NCI-H1048 (cell line): ENCODE data around the gene SDR42E1.
"Not testable (repeated sequence)": the region's sequence is repeated elsewhere in the genome, so short reads cannot be mapped to it uniquely, and the experiment has no call there.

Experiments
- DNase-seq: peaks from one replicate; lab custom pipeline; 2025; lab: John Stamatoyannopoulos, UW

Gene SDR42E1

DNA sequence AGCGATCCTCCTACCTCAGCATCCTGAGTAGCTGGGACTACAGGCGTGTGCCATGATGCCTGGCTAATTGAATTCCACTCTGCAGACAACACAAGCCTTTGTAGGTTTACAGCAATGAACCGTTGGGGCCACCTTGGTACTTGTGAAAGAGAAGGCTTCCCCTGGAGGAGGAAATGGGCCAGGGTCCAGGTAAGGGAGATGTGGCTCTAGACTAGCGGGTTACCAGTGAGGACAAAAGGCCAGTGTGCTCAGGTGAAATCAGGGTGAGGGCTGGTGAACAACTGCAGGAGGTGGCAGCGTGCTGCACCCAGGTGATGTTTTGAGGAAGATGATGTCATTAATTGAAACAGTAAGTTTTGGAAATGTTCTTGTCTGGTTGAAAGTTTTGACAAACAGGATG is 6.7 kb downstream of the SDR42E1 start:
- DNase-seq: no peak

DNA sequence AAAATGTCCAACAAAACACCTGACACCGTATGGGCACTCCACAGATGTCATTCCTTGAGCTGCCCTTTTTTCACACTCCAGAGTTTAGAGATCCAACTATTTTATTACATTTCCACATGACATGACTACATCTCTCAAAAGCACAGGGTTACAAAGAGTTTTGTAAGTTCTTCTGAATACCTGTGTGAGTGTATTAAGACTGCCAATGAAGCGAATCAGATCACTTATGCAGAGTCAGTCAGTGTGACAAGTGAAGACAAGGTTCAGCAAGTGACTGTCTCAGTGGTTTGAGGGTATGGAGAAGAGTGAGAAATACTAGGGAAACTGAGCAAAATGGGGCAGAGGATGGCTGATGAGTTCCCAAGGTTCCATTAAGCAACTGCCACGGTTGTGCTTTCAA is 8.4 kb downstream of the SDR42E1 start:
- DNase-seq: no peak

DNA sequence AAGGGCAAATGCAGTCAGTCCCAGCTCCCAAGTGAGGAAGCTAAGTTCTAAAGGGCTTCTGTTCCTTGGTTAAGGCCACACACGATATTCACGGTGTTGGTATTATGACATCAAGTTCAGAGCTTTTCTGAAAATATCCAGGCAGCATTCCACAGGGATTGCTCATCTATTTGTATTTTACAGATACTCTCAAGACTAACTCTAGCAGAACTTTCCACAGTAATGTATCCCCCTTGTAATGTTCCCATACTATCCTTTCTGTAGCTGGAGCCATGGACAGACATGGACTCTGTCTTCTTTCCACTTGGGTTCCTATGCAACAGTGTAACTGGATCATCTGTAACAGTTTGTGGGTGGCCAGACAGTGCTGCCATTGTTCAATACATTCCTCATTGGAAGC is 13.5 kb downstream of the SDR42E1 start:
- DNase-seq: no peak

DNA sequence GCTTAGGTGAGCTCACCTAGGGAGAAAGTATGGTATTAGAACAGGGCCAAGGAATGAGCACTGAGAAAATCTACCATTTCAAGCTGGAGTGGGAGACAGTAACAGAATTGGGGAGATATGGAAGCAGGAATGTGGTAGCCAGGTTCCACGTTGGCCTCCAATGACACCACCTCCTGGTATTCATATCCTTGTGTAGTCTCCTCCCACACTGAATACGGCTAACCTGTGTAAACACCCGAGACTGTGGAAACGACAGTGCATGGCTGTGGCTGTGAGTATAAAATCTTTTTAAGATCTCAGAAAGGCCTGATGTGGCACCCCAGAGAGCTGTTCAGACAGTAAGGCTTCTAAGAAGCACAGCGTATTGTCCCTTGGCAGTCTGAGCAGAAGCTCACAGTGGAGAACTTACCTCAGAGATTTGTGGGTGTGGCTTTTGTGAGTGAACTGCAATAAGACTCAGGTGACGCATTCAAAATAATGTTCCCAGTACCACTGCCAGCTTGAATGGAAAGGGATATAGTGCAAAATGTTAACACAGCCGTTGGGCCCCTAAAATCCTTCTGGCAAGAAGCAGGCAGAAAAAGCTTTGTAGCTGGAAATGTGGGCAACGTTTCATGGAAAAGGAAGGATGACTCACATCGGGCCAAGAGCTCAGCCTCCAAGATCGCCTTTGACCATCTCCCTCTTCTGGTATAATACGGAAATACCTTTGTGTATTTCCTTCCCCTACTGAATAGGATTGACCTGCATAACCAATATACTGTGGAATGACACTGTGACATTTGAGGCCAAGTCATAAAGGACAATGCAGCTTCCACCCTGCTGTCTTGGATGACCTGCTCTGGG is 14.4 kb downstream of the SDR42E1 start:
- DNase-seq: no peak

DNA sequence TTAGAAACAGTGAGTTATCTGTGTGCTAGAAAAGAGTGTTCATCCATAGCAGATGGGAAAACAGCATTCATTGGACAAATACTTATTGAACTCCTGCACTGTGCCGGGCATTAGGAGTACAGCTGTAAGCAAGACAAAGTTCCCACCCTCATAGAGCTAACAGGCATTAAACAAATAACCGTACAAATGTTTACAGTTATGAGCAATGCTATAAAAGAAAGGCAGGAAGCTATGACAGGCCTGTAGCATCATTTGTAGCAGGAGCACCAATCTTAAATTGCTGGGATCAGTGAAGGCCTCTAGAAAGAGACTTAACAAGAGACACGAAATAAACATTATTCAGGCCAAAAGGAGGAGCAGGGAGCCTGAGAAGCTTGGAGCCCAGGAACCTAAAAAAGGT is 15.6 kb downstream of the SDR42E1 start:
- no peak for DNase-seq

DNA sequence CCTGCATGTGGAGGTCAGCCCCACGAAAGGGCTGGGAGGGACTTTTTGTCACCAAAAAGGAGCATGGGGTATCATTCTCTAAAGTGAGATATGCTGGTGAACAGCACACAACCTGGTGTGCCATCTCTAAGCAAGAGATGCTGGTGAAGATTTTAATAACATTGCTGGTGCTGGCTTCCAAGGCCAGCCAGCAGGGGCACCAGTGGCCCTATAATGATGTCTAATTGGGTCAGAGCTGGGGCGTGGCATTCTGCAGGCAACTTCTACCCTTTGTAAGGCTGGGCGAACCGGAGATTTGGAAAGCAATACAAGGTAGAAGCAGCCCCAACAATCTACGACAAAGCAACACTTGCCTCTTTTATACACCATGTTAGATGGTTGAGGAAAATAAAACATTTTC is 16.8 kb downstream of the SDR42E1 start:
- no peak for DNase-seq

DNA sequence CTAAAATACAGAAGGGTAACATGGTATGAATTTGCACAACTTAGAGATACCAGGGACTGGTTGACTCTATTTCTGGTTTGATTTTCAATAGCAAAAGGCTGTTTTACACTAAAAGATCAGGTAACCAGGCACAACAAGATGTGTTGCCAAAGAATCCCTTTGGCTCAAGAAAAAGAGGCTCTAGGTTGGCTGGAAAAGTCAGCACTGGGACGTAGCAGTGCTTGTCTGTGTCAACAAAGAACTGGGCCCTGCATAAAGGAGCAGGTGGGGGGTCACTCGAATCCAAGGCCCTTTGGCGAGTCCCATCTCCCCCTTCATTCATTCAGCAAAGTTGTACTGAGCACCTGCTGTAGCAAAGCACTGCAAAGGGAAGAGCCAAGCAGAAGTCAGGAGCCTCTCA is 18.4 kb downstream of the SDR42E1 start:
- no peak for DNase-seq

DNA sequence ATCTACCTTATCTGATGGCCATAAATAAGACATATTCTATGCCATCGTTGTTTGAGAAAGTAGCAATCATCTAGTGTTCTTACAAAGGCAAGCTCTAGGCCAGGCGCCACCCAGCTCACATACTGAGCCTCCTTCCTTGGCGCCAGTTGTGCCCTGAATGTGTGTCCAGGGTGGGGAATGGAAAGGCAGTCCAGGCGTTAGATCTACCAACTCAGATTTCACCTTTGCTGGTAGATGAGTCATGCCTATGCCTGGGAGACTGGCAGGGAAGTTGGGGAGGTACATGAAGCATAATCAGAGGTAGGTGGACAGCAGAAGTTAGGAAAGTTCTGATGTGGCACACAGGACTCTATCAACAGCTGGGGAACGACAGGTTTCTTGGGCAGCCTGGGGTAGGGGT is 23.6 kb downstream of the SDR42E1 start:
- DNase-seq: no peak

DNA sequence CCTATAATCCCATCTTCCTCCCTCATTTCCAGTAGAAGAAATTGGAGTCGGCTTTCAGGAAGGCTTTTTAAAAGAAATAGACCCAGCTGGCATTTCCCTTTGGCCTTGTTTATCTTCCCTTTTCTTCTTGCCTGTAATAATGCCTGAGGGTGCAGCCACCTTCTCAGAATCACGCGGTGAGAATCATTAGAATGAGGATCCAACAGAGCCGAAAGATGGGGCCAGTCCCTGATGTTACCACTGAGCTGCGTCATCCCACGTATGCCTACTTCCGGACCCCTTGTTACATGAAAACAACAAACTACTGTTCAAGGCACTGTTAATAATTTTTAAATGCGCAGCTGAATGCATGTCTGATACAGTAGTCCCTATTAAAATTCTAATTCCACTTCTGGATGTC is 24.1 kb downstream of the SDR42E1 start:
- no peak for DNase-seq

DNA sequence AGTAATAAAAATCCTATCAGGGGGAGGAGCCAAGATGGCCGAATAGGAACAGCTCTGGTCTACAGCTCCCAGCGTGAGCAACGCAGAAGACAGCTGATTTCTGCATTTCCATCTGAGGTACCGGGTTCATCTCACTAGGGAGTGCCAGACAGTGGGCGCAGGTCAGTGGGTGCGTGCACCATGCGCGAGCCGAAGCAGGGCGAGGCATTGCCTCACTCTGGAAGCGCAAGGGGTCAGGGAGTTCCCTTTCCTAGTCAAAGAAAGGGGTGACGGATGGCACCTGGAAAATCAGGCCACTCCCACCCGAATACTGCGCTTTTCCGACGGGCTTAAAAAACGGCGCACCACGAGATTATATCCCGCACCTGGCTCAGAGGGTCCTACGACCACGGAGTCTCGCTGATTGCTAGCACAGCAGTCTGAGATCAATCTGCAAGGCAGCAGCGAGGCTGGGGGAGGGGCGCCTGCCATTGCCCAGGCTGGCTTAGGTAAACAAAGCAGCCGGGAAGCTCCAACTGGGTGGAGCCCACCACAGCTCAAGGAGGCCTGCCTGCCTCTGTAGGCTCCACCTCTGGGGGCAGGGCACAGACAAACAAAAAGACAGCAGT is 33.8 kb downstream of the SDR42E1 start:
- DNase-seq: not testable (repeated sequence)

DNA sequence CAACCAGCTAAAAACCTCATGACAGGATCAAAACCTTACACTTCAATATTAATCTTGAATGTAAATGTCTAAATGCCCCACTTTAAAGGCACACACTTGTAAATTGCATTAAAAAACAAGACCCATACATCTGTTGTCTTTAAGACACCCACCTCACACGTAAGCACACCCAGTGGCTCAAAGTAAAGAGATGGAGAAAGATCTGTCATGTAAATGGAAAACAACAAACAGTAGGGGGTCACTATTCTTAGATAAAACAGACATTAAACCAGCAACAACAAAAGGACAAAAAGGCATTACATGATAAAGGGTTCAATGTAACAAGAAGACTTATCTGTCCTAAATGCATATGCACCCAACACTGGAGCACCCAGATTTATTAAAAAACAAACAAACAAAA is 35.6 kb downstream of the SDR42E1 start:
- no peak for DNase-seq

DNA sequence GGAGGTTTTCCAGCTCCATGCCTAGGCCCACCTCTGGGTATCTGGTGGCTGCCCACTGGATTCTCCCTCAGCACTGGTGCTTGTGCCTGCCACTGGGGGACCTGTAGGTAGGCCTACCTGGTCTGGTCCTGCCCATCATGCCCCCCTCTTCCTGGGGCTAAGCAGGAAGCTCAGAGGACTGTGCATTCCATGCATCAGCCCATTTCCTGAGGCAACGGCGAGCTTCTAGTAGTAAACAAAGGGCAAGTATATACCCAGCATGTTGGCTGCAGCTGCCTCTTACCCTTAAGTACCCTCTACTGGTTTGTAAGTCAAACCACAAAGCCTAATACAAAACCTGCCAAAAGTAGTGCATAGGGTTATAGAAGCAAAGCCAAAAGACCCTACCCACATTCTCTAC is 37.5 kb downstream of the SDR42E1 start:
- DNase-seq: no peak

DNA sequence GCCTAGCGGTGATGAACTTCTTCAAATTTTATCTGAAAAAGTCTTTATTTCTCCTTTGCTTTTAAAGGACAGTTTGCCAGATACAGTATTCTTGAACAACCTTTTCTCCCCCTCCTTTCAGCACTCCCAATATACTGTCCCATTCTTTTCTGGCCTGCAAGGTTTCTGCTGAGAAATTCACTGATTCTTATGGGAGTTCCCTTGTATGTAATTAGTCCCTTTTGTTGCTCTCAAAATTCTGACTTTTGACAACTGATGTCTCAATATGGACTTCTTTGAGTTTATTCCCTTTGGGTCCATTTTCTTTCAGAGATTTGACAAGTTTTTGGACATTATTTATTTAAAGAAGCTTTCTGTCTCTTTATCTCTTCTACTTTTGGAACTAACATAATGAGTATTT is 39.4 kb downstream of the SDR42E1 start:
- no peak for DNase-seq

DNA sequence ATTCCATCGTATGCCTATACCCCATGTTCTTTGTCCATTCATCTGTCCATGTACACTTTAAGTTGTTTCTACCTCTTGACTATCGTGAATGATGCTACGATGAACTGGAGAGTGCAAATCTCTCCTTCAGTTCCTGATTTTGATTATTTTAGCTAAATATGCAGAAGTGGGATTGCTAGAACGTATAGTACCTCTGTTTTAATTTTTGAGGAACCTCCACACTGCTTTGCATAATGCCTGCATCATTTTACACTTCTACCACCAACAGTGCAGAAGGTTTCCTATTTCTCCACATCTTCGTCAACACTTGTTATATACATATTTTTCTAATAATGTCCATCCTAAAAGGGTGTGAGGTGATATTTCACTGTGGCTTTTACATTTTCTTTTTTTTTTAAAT is 43.9 kb downstream of the SDR42E1 start:
- DNase-seq: no peak

DNA sequence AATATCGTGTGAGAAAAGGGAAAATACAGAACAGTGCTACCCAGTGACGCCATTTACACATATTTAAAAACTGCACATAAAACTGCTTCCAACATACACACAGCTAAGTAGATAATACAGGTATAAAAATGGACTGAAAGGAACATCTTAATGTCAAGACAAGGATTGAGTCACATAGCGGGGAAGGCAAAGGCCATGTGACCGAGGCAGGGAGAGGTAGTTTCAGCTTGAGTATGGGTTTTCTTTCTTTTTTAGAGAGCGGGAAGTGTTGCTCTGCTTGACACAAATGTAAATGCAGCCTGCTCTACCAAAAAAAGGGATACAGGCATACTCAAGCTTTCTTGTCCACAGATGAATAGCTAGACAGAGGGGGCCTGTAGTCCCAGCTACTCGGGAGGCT is 46.5 kb downstream of the SDR42E1 start:
- DNase-seq: no peak

DNA sequence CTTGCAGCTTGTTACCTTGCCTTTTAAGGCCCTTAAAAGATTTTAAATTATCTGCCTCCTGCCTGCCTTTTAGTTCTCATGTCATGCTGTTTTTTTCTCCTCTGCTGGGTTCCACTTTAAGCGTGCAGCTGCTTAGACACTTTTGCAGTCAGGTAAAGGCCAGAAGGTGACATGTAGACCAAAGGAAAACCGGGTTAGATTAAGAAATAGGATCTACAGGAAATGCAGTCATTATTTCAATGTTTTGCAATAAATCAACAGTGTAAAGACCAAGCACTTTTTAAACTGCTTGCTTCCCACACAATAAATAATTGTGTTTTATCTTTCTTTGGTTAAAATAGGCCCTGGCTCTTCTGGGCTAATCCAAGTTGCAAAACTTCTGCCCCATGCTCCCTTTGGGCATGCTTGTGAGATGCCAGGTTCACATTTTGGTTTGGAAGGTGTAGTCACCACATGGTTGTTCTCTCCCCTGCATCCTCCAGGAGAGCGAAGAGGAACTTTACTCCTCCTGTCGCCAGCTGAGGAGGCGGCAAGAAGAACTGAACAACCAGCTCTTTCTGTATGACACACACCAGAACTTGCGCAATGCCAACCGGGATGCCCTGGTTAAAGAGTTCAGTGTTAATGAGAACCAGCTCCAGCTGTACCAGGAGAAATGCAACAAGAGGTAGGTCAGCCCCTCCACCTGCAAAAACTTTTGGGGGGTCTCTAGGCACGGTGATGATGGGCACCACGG is 54.9 kb downstream of the SDR42E1 start:
- no peak for DNase-seq

DNA sequence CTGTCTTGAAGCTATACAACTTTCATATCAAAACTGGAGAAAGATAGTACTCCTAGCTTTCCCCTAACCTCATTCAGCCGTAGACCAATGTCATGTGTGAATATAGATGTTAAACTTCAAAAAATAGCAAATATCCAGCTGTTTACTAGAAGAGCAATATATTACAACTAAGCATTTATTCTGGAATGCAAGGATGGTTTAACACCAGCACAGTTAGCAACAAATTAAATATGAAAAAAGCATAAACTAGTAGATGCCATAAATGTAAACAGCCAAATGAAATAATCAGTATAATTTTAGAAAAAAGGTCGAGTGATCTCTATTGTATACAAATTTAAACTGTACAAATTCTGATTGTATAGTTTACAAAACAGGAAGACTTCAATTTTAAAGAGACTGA is 59.7 kb downstream of the SDR42E1 start:
- DNase-seq: no peak

DNA sequence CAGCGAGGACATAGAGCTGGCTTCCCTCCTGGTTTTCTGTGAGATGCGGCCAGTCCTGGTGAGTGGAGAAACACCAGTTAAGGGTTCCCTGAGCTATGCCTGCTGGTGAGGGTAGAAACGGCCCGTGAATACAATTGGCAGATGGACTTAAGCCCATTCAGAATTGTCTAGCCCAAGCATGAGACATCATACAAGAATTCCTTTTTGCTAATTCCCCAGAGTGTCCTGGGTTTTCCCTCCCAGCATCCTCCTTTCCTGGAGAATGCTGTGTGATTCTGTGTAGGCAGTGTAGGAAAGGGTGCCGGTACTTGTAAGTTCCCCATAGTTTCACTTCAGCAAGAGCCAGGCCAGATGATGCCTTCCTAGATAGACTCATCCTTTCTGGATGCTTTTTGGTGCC is 65.1 kb downstream of the SDR42E1 start:
- no peak for DNase-seq

DNA sequence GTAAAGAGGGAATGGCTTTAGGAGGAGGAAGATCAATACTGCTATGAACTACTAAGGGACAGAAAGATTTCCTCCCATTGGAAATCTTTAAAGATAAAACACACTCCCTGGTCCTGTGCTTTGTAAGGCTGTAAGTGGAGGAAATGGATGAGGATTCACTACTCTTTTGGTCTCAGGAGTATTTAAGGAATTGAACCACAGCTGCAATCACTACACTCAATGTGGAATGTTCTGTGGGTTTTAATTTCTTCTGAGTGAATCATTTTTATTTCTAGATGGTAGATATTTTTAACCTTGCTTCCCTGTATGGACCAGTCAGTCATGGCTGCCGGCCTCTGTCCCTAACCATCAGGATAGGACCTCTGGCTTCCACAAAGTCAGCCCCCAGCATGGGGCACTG is 65.6 kb downstream of the SDR42E1 start:
- DNase-seq: no peak

DNA sequence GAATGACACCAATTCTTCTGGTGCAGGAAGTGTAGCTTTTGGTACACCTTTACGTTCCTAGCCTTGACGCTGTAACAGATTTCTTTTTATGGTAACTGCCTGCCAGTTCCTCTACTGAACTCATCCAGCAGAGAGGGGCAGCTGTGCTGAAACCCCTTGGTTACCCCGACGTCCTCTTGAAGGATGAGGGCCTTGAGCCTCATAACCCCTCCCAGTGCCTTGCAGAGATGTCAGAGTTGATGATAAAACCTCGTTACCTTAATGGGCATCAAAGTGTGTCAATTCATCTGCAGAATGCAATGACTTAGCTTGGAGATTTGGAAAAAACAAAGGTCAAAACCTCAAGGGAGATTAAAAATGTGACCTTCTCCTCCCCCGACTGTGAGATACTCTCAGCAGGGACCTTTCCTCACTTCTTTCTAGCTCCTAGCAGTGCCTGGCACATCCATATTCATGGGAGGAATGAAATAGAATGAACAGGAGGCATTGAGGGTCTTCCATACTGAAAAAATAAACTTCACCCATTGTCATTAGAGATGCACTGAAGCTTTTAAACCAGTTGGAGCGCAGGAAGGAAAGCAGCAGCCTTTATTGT is 69.2 kb downstream of the SDR42E1 start:
- no peak for DNase-seq

DNA sequence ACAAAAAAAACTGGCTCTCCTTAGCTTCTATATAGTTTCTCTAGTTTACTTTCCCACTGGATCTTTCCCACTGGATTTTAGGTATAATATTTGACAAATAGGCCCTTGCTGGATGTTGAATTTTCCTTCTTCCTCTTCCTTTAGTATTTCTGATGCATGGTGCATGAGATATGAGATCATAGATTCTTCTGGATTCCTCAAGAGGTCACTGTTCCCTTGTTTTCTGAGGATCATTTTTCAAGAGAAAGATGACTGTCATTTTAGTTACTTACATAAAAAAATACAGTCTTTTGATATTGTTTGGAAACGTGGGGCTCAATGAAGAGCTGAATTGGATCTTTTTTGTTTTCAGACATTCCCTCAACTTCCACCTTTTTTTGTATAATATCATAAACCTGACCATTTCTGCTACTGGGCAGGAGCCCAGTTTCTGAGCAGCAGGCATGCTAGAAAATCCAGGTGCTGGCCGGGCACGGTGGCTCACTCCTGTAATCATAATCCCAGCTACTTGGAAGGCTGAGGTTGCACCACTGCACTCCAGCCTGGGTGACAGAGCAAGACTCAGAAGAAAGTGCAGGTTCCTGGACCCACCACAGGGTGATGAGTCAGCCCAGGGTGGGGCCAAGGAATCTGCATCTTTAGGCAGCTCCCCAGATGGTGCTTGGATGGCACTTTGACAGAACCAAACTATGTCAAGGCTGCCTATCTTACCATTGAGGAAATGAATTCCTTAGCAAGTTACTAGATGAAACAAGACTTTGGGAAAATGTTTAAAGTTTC is 70.3 kb downstream of the SDR42E1 start:
- DNase-seq: no peak
